ENCODE data around the gene PHACTR2.

Gene PHACTR2

DNA sequence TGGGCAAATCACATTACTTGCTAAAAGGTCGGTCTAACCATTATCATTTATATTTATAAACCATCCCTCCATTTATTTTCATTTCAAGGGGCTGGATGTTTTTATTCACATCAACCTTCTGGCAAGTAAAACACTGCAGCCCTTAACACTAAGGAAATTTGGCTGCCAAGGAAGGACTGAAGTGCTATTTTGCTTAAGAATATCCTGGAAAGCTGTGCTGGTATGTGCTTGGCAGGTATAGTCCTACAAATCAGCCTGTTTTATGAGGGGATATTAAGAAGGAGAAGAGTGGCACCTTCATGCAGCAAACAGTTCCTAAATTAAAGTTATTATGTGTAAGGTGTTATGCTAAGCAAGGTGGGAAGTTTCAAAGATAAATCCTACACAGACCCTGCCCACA lies 9.8 kb downstream of the PHACTR2 start:
- WGBS, 2 experiments = 72 to 82% methylated on average over 1 of the region's 1 CpG

GRCh38 chr6:143688681-143689080 lies 10.9 kb downstream of the PHACTR2 start:
- H3K27me3 ChIP-seq (ENCODE audit: control insufficient read depth, insufficient read depth, low read length, poor library complexity, severe bottlenecking) = no peaks in the 10 kb centered on the region
- H3K36me3 ChIP-seq (ENCODE audit: control insufficient read depth, insufficient read depth, low read length) = no peaks in the 10 kb centered on the region
- H3K4me3 ChIP-seq (ENCODE audit: insufficient read depth, low read depth, low read length) = no peak overlapping the region
- H3K9me3 ChIP-seq (ENCODE audit: control insufficient read depth, low read length) = no peaks in the 10 kb centered on the region
- WGBS, 2 experiments = 92 to 95% methylated on average over 4 of the region's 4 CpGs
- H3K27ac ChIP-seq (ENCODE audit: insufficient read depth, low read depth, low read length, poor library complexity, severe bottlenecking) = no peak overlapping the region
- H3K4me1 ChIP-seq (ENCODE audit: control insufficient read depth, insufficient read depth, low read length) = peaks cover 21% of the 10 kb centered on the region

More for the DNA sequence above, 9.8 kb downstream of the PHACTR2 start:
- H3K36me3 ChIP-seq (ENCODE audit: control insufficient read depth, insufficient read depth, low read length) = no peaks in the 10 kb centered on the region
- no peaks in the 10 kb centered on the region for H3K27me3 ChIP-seq (ENCODE audit: control insufficient read depth, insufficient read depth, low read length, poor library complexity, severe bottlenecking)
- H3K4me3 ChIP-seq (ENCODE audit: insufficient read depth, low read depth, low read length) = no peak overlapping the region
- no peak overlapping the region for H3K27ac ChIP-seq (ENCODE audit: insufficient read depth, low read depth, low read length, poor library complexity, severe bottlenecking)
- peaks cover 21% of the 10 kb centered on the region for H3K4me1 ChIP-seq (ENCODE audit: control insufficient read depth, insufficient read depth, low read length)
- H3K9me3 ChIP-seq (ENCODE audit: control insufficient read depth, low read length) = no peaks in the 10 kb centered on the region

DNA sequence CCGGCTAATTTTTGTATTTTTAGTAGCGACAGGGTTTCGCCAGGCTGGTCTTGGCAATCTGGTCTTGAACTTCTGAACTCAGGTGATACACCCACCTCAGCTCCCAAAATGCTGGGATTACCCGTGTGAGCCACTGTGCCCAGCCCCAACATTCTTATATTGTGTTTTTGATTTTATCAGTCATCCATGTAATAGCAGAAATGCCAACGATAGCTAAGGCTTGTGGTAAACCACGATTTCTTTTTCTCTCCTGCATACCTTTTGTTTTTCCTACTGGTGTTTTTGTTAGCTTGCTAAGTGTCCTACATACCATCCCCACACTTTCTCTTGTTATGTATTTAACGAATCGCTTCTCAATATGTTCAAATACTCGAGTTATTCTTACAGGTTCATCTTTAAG lies 12.1 kb downstream of the PHACTR2 start:
- H3K36me3 ChIP-seq (ENCODE audit: control insufficient read depth, insufficient read depth, low read length) = no peaks in the 10 kb centered on the region
- H3K4me3 ChIP-seq (ENCODE audit: insufficient read depth, low read depth, low read length) = no peak overlapping the region
- H3K9me3 ChIP-seq (ENCODE audit: control insufficient read depth, low read length) = no peaks in the 10 kb centered on the region
- H3K4me1 ChIP-seq (ENCODE audit: control insufficient read depth, insufficient read depth, low read length) = peaks cover 21% of the 10 kb centered on the region
- no peaks in the 10 kb centered on the region for H3K27me3 ChIP-seq (ENCODE audit: control insufficient read depth, insufficient read depth, low read length, poor library complexity, severe bottlenecking)
- WGBS, 2 experiments = 72 to 75% methylated on average over 9 of the region's 9 CpGs
- H3K27ac ChIP-seq (ENCODE audit: insufficient read depth, low read depth, low read length, poor library complexity, severe bottlenecking) = no peak overlapping the region

- H3K9me3 ChIP-seq (ENCODE audit: control insufficient read depth, low read length) = no peaks in the 10 kb centered on the region
- no peaks in the 10 kb centered on the region for H3K36me3 ChIP-seq (ENCODE audit: control insufficient read depth, insufficient read depth, low read length)
- H3K4me3 ChIP-seq (ENCODE audit: insufficient read depth, low read depth, low read length) = no peak overlapping the region
- H3K4me1 ChIP-seq (ENCODE audit: control insufficient read depth, insufficient read depth, low read length) = peaks cover 21% of the 10 kb centered on the region
- 89 to 100% methylated on average over 1 of the region's 1 CpG for WGBS, 2 experiments
- no peak overlapping the region for H3K27ac ChIP-seq (ENCODE audit: insufficient read depth, low read depth, low read length, poor library complexity, severe bottlenecking)
- H3K27me3 ChIP-seq (ENCODE audit: control insufficient read depth, insufficient read depth, low read length, poor library complexity, severe bottlenecking) = no peaks in the 10 kb centered on the region
Observed at GRCh38 chr6:143691155-143691554, 13.4 kb downstream of the PHACTR2 start.

DNA sequence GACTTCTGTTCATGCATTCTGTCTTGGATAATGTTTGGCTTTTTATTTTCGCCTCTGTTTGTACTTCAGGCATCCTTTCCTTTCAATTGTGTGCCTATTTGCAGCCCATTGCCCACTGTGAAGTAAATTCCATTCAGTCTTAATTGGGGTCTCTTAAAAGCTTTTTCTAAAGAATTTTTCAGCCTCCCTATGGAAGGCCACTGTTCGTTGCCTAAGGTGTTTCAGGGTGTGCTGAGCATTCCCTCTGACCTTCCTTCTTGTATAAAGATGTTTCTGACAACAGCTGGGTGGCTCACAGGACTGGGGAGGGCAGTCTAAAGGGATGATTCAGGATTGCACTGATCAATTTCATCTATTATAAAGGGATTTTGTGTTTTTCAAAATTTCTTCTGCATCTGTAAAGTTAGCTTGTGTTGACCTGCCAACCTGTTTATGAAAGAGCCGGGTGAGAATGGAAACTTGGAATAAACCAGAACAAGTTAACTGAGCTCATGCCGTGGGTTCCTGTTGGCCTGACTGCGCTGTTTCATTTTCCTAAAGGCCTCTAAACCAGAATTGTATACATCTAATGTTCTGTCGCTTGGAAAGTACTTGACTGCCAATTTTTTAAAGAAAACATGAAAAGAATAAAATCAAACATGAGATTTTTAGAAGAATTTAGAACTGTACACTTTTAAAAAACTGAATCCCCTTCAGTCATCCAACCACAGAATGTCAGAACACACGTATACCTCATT lies 14.3 kb downstream of the PHACTR2 start:
- no peaks in the 10 kb centered on the region for H3K9me3 ChIP-seq (ENCODE audit: control insufficient read depth, low read length)
- H3K4me1 ChIP-seq (ENCODE audit: control insufficient read depth, insufficient read depth, low read length) = peaks cover 21% of the 10 kb centered on the region
- no peak overlapping the region for H3K27ac ChIP-seq (ENCODE audit: insufficient read depth, low read depth, low read length, poor library complexity, severe bottlenecking)
- WGBS, 2 experiments = 77 to 83% methylated on average over 5 to 7 of the region's 7 CpGs
- H3K27me3 ChIP-seq (ENCODE audit: control insufficient read depth, insufficient read depth, low read length, poor library complexity, severe bottlenecking) = no peaks in the 10 kb centered on the region
- H3K4me3 ChIP-seq (ENCODE audit: insufficient read depth, low read depth, low read length) = no peak overlapping the region
- no peaks in the 10 kb centered on the region for H3K36me3 ChIP-seq (ENCODE audit: control insufficient read depth, insufficient read depth, low read length)

GRCh38 chr6:143692696-143693095 lies 14.9 kb downstream of the PHACTR2 start:
- no peak overlapping the region for H3K4me3 ChIP-seq (ENCODE audit: insufficient read depth, low read depth, low read length)
- H3K27me3 ChIP-seq (ENCODE audit: control insufficient read depth, insufficient read depth, low read length, poor library complexity, severe bottlenecking) = no peaks in the 10 kb centered on the region
- no peaks in the 10 kb centered on the region for H3K9me3 ChIP-seq (ENCODE audit: control insufficient read depth, low read length)
- H3K4me1 ChIP-seq (ENCODE audit: control insufficient read depth, insufficient read depth, low read length) = peaks cover 21% of the 10 kb centered on the region
- no peak overlapping the region for H3K27ac ChIP-seq (ENCODE audit: insufficient read depth, low read depth, low read length, poor library complexity, severe bottlenecking)
- 99 to 100% methylated on average over 3 of the region's 3 CpGs for WGBS, 2 experiments
- no peaks in the 10 kb centered on the region for H3K36me3 ChIP-seq (ENCODE audit: control insufficient read depth, insufficient read depth, low read length)

DNA sequence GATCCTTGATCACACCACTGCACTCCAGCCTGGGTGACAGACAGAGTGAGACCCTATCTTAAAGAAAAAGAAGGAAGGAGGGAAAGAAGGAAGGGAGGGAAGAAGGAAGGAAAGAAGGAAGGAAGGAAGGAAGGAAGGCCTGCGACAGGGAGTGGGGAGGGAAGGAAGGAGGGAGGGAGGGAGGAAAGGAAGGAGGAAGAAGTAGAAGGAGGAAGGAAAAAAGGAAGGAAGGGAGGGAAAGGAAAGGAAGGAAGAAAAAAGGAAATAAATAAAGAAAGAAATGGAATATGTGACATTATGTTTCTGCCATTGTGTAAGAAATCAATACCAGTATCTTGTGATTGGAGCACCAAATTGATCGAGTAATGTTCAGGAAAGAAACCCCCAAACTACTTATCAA lies 16.2 kb downstream of the PHACTR2 start:
- Histone ChIP-seq H3K9me3 (ENCODE audit: control insufficient read depth, low read length) (no peaks in the 10 kb centered on the region), H3K27me3 (ENCODE audit: control insufficient read depth, insufficient read depth, low read length, poor library complexity, severe bottlenecking) (no peaks in the 10 kb centered on the region), H3K4me1 (ENCODE audit: control insufficient read depth, insufficient read depth, low read length) (peaks cover 21% of the 10 kb centered on the region), H3K36me3 (ENCODE audit: control insufficient read depth, insufficient read depth, low read length) (no peaks in the 10 kb centered on the region), H3K4me3 (ENCODE audit: insufficient read depth, low read depth, low read length) (no peak overlapping the region), H3K27ac (ENCODE audit: insufficient read depth, low read depth, low read length, poor library complexity, severe bottlenecking) (no peak overlapping the region)
- 95 to 96% methylated on average over 2 of the region's 2 CpGs for WGBS, 2 experiments

DNA sequence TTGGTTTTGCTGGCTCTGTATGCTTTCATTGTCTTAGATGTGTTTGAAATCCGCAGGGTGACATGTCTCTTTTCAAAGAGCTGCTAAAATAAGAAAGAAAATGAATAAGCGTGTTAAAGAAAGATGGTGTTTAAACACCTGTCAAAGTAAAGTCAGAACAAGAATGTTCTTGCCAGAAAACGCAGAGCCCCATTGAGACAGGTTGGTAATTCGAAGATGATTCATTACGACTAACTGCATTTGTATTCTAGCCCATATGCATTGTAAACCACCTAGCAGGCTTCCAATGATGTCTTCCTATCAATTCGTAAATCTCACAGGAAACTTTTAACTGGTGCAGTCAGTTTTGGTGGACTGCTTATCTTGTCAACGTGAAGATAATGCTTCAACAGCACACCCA lies 16.8 kb downstream of the PHACTR2 start:
- Histone ChIP-seq H3K9me3 (ENCODE audit: control insufficient read depth, low read length) (no peaks in the 10 kb centered on the region), H3K27me3 (ENCODE audit: control insufficient read depth, insufficient read depth, low read length, poor library complexity, severe bottlenecking) (no peaks in the 10 kb centered on the region), H3K4me3 (ENCODE audit: insufficient read depth, low read depth, low read length) (no peak overlapping the region), H3K27ac (ENCODE audit: insufficient read depth, low read depth, low read length, poor library complexity, severe bottlenecking) (no peak overlapping the region), H3K36me3 (ENCODE audit: control insufficient read depth, insufficient read depth, low read length) (no peaks in the 10 kb centered on the region), H3K4me1 (ENCODE audit: control insufficient read depth, insufficient read depth, low read length) (peaks cover 21% of the 10 kb centered on the region)
- 83% methylated on average over 7 of the region's 7 CpGs for WGBS, 2 experiments

- no peak overlapping the region for H3K27ac ChIP-seq (ENCODE audit: insufficient read depth, low read depth, low read length, poor library complexity, severe bottlenecking)
- no peaks in the 10 kb centered on the region for H3K36me3 ChIP-seq (ENCODE audit: control insufficient read depth, insufficient read depth, low read length)
- H3K4me3 ChIP-seq (ENCODE audit: insufficient read depth, low read depth, low read length) = no peak overlapping the region
- no peaks in the 10 kb centered on the region for H3K27me3 ChIP-seq (ENCODE audit: control insufficient read depth, insufficient read depth, low read length, poor library complexity, severe bottlenecking)
- H3K4me1 ChIP-seq (ENCODE audit: control insufficient read depth, insufficient read depth, low read length) = peaks cover 15% of the 10 kb centered on the region
- WGBS, 2 experiments = 93 to 99% methylated on average over 6 to 7 of the region's 7 CpGs
- no peaks in the 10 kb centered on the region for H3K9me3 ChIP-seq (ENCODE audit: control insufficient read depth, low read length)
Observed at GRCh38 chr6:143695130-143695968, 17.6 kb downstream of the PHACTR2 start.

DNA sequence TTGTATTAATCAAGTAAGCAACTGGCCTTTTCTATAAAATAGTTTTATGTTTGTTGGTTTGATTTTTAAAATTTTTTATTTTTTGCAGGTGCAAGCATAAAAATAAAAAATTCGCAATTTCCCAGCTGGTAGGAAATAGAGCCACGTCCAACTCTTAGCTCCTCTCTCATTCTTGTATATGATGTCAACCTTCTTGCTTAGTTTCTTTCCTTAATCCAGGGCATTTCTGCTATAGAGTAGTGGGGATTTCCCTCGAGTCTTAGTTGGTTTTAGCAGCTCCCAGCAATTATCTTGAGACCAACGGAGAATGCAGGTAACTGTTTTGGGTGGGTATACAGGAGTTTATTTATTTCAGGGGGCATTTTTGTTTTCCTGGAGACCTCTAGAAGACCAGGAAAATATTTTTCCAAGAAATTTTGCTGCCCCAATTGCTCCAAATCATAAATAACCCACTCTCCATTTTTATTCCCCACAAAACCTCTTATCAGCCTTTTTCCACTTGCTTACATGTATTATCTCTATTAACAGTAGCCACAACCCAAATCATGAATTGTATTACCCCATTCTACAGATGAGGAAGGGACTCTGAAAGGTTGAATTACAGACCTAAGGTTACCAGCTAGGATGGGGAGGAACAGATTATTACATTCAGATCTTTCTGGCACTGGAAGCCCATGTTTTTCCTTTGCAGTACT lies 18.4 kb downstream of the PHACTR2 start:
- no peaks in the 10 kb centered on the region for H3K27me3 ChIP-seq (ENCODE audit: control insufficient read depth, insufficient read depth, low read length, poor library complexity, severe bottlenecking)
- peaks cover 10% of the 10 kb centered on the region for H3K4me1 ChIP-seq (ENCODE audit: control insufficient read depth, insufficient read depth, low read length)
- H3K9me3 ChIP-seq (ENCODE audit: control insufficient read depth, low read length) = no peaks in the 10 kb centered on the region
- no peak overlapping the region for H3K4me3 ChIP-seq (ENCODE audit: insufficient read depth, low read depth, low read length)
- no peak overlapping the region for H3K27ac ChIP-seq (ENCODE audit: insufficient read depth, low read depth, low read length, poor library complexity, severe bottlenecking)
- no peaks in the 10 kb centered on the region for H3K36me3 ChIP-seq (ENCODE audit: control insufficient read depth, insufficient read depth, low read length)
- 80 to 90% methylated on average over 3 to 4 of the region's 4 CpGs for WGBS, 2 experiments
